ENCODE measurements around the gene CBL.
A peak's percentile ranks its signal among the peaks of the same experiment; 100 is the strongest.
"Not testable (repeated sequence)": the region's sequence is repeated elsewhere in the genome, so short reads cannot be mapped to it uniquely, and the experiment has no call there.

Gene CBL

GRCh38 chr11:119218141-119218878 is 12.2 kb downstream of the CBL start:
- peak; percentile 95 for DNase-seq

GRCh38 chr11:119222308-119222707 is 16.2 kb downstream of the CBL start:
- peak; percentile 50 for DNase-seq

GRCh38 chr11:119222891-119223290 is 16.8 kb downstream of the CBL start:
- DNase-seq = no peak

- peak; percentile 33 for DNase-seq
Observed at GRCh38 chr11:119223856-119224255, 17.7 kb downstream of the CBL start.

GRCh38 chr11:119228535-119229287 is 22.6 kb downstream of the CBL start:
- not testable (repeated sequence) for DNase-seq

- no peak for DNase-seq
Observed at GRCh38 chr11:119229288-119229672, 23.1 kb downstream of the CBL start.

GRCh38 chr11:119229741-119230140 is 23.6 kb downstream of the CBL start:
- DNase-seq = peak; percentile 29

- DNase-seq = peak; percentile 43
Observed at GRCh38 chr11:119236490-119236889, 30.4 kb downstream of the CBL start.

GRCh38 chr11:119236891-119237290 is 30.8 kb downstream of the CBL start:
- peak; percentile 60 for DNase-seq

- DNase-seq = no peak
Observed at GRCh38 chr11:119237515-119237914, 31.4 kb downstream of the CBL start.

GRCh38 chr11:119248750-119249670 is 42.9 kb downstream of the CBL start:
- DNase-seq = no peak

GRCh38 chr11:119249671-119250010 is 43.5 kb downstream of the CBL start:
- no peak for DNase-seq

GRCh38 chr11:119251114-119251513 is 45.0 kb downstream of the CBL start:
- no peak for DNase-seq

- no peak for DNase-seq
Observed at GRCh38 chr11:119254239-119254638, 48.1 kb downstream of the CBL start.

GRCh38 chr11:119258180-119258579 is 52.0 kb downstream of the CBL start:
- DNase-seq = no peak

- no peak for DNase-seq
Observed at GRCh38 chr11:119258983-119259382, 52.8 kb downstream of the CBL start.

- peak; percentile 53 for DNase-seq
Observed at GRCh38 chr11:119262668-119263351, 56.7 kb downstream of the CBL start.

GRCh38 chr11:119263352-119263940 is 57.3 kb downstream of the CBL start:
- no peak for DNase-seq

GRCh38 chr11:119266063-119266462 is 59.9 kb downstream of the CBL start:
- no peak for DNase-seq

GRCh38 chr11:119266517-119267255 is 60.5 kb downstream of the CBL start:
- no peak for DNase-seq

GRCh38 chr11:119267645-119268044 is 61.5 kb downstream of the CBL start:
- DNase-seq = no peak

- DNase-seq = no peak
Observed at GRCh38 chr11:119273721-119274120, 67.6 kb downstream of the CBL start.

All from EL (cell line).